Heart left ventricle (tissue), 16 donors: ENCODE measurements around the gene IRF5. TPM values are rescaled to one million over a fixed set of nuclear protein-coding genes. Genes with fewer than 3 reads are reported as not detected.

Experiments
- ATAC-seq, 4 donors: fragments of 200-7000 bp; cut with Tn5 transposase; one replicate each; pipeline ENCODE4 v1.9.1; 2020 to 2022; ENCODE audit warnings: moderate library complexity in 4 of 4, mild to moderate bottlenecking in 3 of 4, moderate number of reproducible peaks in 1 of 4
- DNase-seq, 5 donors: peaks; one replicate each; pipeline ENCODE4 v3.0.0-alpha.2; 2020
- H3K27ac ChIP-seq, 12 donors: fragments of 200-600 bp; sonication (generic) in 4 of 12; one replicate each; pipeline versions ENCODE4 v1.5.0 to v1.8.0; 2016 to 2022; ENCODE audit warnings: mild to moderate bottlenecking in 2 of 12
- H3K27me3 ChIP-seq, 9 donors: fragments of 200-600 bp; sonication (generic) in 2 of 9; one replicate each; pipeline versions ENCODE4 v1.5.1 to v1.8.0; 2016 to 2022; ENCODE audit warnings: mild to moderate bottlenecking in 3 of 9
- H3K36me3 ChIP-seq, 9 donors: fragments of 200-600 bp; sonication (generic) in 2 of 9; one replicate each; pipeline versions ENCODE4 v1.5.0 to v1.8.0; 2018 to 2022; ENCODE audit warnings: mild to moderate bottlenecking in 2 of 9
- H3K4me1 ChIP-seq, 12 donors: fragments of 200-600 bp; sonication (generic) in 4 of 12; one replicate each; pipeline versions ENCODE4 v1.5.0 to v1.8.0; 2016 to 2022; ENCODE audit warnings: mild to moderate bottlenecking in 3 of 12
- H3K4me3 ChIP-seq, 12 donors: fragments of 200-600 bp; sonication (generic) in 4 of 12; one replicate each; pipeline versions ENCODE4 v1.5.0 to v1.8.0; 2017 to 2022; ENCODE audit warnings: mild to moderate bottlenecking in 9 of 12, moderate library complexity in 4 of 12
- H3K9me3 ChIP-seq, 12 donors: fragments of 200-600 bp; sonication (generic) in 4 of 12; one replicate each; pipeline versions ENCODE4 v1.5.0 to v1.8.0; 2016 to 2022; ENCODE audit warnings: mild to moderate bottlenecking in 1 of 12
- CTCF ChIP-seq, 12 donors: fragments of 200-600 bp; sonication (generic) in 4 of 12; IDR thresholded peaks; one replicate each; pipeline versions ENCODE4 v1.5.0 to v1.8.0; 2018 to 2022; ENCODE audit warnings: antibody characterized with exemption in 12 of 12, mild to moderate bottlenecking in 5 of 12
- POLR2A ChIP-seq, 2 donors: fragments of 450-650 bp; IDR thresholded peaks; one replicate each; pipeline ENCODE4 v1.6.1; 2017; ENCODE audit warnings: antibody characterized with exemption in 2 of 2, mild to moderate bottlenecking in 2 of 2, moderate library complexity in 2 of 2
- WGBS, 4 donors: extraction: QIAGEN DNeasy Blood & Tissue Kit in 2 of 4; methylation state at CpG; one replicate each; pipeline versions ENCODE4 v1.1.5 to v1.1.7; 2013 to 2018; 5-methylcytosine and 5-hydroxymethylcytosine counted together
- intact Hi-C, 10 donors: fragments of 100-400 bp; cut with DNase I; formaldehyde crosslinking; loops; one replicate each; pipeline versions ENCODE4 v1.11.1 to v1.14.2; 2022
- polyA plus RNA-seq, 2 donors: library from polyadenylated mRNA; stranded (reverse); fragments of 200-250 nt; gene quantifications; one replicate each; pipeline ENCODE4 v1.2.3, GENCODE V29; 2013
- total RNA-seq, 9 donors: library from RNA; depleted of rRNA in 2 of 9; stranded (reverse); fragments of >200 nt in 2 of 9; fragmentation: NEBNext Ultra II Directional in 3 of 9; extraction: Animal tissue kit (Norgen Biotek cat#: 25700) in 3 of 9; gene quantifications; one replicate each; pipeline versions ENCODE4 v1.1.0 to v1.2.4, GENCODE V29; 2016 to 2023
- donor health status: ischemic (EF 13 %, LVEDD 7.1; RV severe dilation, severe dysfunction).
- donor health status: healthy with polysubstance abuse.
- donor health status: DM: no; HTN: yes; CAD: no.
- donor health status: DM: no; HTN: no; CAD: no.
- donor health status: ischemic (EF 25% LVEDD 6.9; RV normal size, moderate dysfunction).
- donor health status: ischemic (EF 25% LVEDD 5.7; RV mildly dilated, moderate dysfunction).
- donor health status: healthy.
- donor health status: DM: yes; HTN: yes; CAD: no.
- donor health status: ischemic (EF 35%, LVEDD 5.7; RV mildly dilated, moderate dysfunction).
- donor health status: nonischemic (EF 11% LVEDD 7.7; RV severe dilation, severe dysfunction).
- donor health status: DM: yes; HTN: yes; CAD: no.
- donor health status: PGD.
- donor health status: ischemic (EF 29% LVEDD 5.4; RV normal size, mild dysfunction).
- donor health status: nonischemic (EF 23%, LVEDD 6.1; RV moderate dilation, normal function).

Gene IRF5
- total and polyA plus RNA-seq, 11 donors, result 1.2 to 15.4 (median 1.8) TPM

GRCh38 chr7:128889121-128889520, 48.6 kb upstream of the IRF5 start:
- TF ChIP-seq POLR2A (IDR thresholded peaks at IDR 0.05) (no peak), CTCF (IDR thresholded peaks at IDR 0.05) (no peak)
- peaks cover 0 to 21% (median 13%) of the 10 kb centered on the region in 9 donors for H3K27me3 ChIP-seq
- H3K9me3 ChIP-seq, result no peaks in the 10 kb centered on the region
- intact Hi-C loops, result loop anchor here in 2 of 10 donors (10.0 kb wide), 2 partner anchors 284 to 414 kb away; partner anchors contain the start of gene METTL2B (in 1 of the 2)
- ATAC-seq (no peak), DNase-seq (peak in 2 of 5 donors; percentile 14 to 16)
- H3K36me3 ChIP-seq, result no peaks in the 10 kb centered on the region
- 65 to 76% (median 68%) methylated on average over 8 of the region's 8 CpGs for WGBS, 4 donors
- no peak overlapping the region for H3K4me3 ChIP-seq
- H3K27ac ChIP-seq, result no peak overlapping the region
- peaks cover 0 to 11% (median 0%) of the 10 kb centered on the region in 12 donors for H3K4me1 ChIP-seq

- ATAC-seq, result peak in 2 of 4 donors; percentile 38 to 41
- H3K36me3 ChIP-seq, result no peaks in the 10 kb centered on the region
- no peak for TF ChIP-seq POLR2A (IDR thresholded peaks at IDR 0.05)
- no peak for TF ChIP-seq CTCF (IDR thresholded peaks at IDR 0.05)
- H3K4me3 ChIP-seq, result peak overlapping the region in 8 of 12 donors; percentile 21 to 46 (median 41)
- intact Hi-C loops, result no loop called here
- no peak overlapping the region for H3K27ac ChIP-seq
- WGBS, 4 donors, result 21 to 35% (median 30%) methylated on average over 25 to 67 of the region's 67 CpGs
- no peaks in the 10 kb centered on the region for H3K9me3 ChIP-seq
- peak in 3 of 5 donors; percentile 27 to 73 (median 50) for DNase-seq
- H3K4me1 ChIP-seq, result peaks cover 0 to 11% (median 0%) of the 10 kb centered on the region in 12 donors
- H3K27me3 ChIP-seq, result peaks cover 0 to 21% (median 13%) of the 10 kb centered on the region in 9 donors
Measured at GRCh38 chr7:128890306-128891109, 47.2 kb upstream of the IRF5 start.

GRCh38 chr7:128891110-128891941, 46.4 kb upstream of the IRF5 start:
- intact Hi-C loops, result no loop called here
- DNase-seq, result peak in 3 of 5 donors; percentile 19 to 59 (median 20)
- no peaks in the 10 kb centered on the region for H3K36me3 ChIP-seq
- WGBS, 4 donors, result 26 to 44% (median 31%) methylated on average over 26 to 41 of the region's 41 CpGs
- H3K27me3 ChIP-seq, result peaks cover 0 to 21% (median 13%) of the 10 kb centered on the region in 9 donors
- ATAC-seq, result peak in 1 of 4 donors; percentile 8
- peak overlapping the region in 8 of 12 donors; percentile 21 to 46 (median 41) for H3K4me3 ChIP-seq
- peaks cover 0 to 11% (median 0%) of the 10 kb centered on the region in 12 donors for H3K4me1 ChIP-seq
- no peaks in the 10 kb centered on the region for H3K9me3 ChIP-seq
- TF ChIP-seq POLR2A (IDR thresholded peaks at IDR 0.05), result no peak
- no peak for TF ChIP-seq CTCF (IDR thresholded peaks at IDR 0.05)
- H3K27ac ChIP-seq, result no peak overlapping the region

- H3K4me1 ChIP-seq, result peaks cover 0 to 11% (median 0%) of the 10 kb centered on the region in 12 donors
- WGBS, 4 donors, result 80 to 89% (median 83%) methylated on average over 11 of the region's 11 CpGs
- DNase-seq (peak in 1 of 5 donors; percentile 9), ATAC-seq (no peak)
- intact Hi-C loops, result no loop called here
- peaks cover 0 to 21% (median 13%) of the 10 kb centered on the region in 9 donors for H3K27me3 ChIP-seq
- no peak overlapping the region for H3K4me3 ChIP-seq
- no peak for TF ChIP-seq POLR2A (IDR thresholded peaks at IDR 0.05)
- TF ChIP-seq CTCF (IDR thresholded peaks at IDR 0.05), result no peak
- H3K36me3 ChIP-seq, result no peaks in the 10 kb centered on the region
- H3K9me3 ChIP-seq, result no peaks in the 10 kb centered on the region
- no peak overlapping the region for H3K27ac ChIP-seq
Measured at GRCh38 chr7:128891942-128892269, 45.8 kb upstream of the IRF5 start.
